ENCODE measurements around the gene USP7. TPM values are rescaled to one million over a fixed set of nuclear protein-coding genes. Genes with fewer than 3 reads are reported as not detected.
A peak's percentile ranks its signal among the peaks of the same experiment; 100 is the strongest.

The USP7 gene
- total and polyA plus RNA-seq, 2 experiments from 2014 or later = 13.3 to 30.6 TPM

- peak overlapping the region; percentile 43; the same call in 1 of the 2 replicates for H3K9ac ChIP-seq
- no peaks in the 10 kb centered on the region for H3K9me3 ChIP-seq (ENCODE audit: low read depth)
- H3K9me2 ChIP-seq (ENCODE audit: insufficient read depth) = no peaks in the 10 kb centered on the region
- peak overlapping the region; percentile 73 for H2AFZ ChIP-seq
- TF ChIP-seq EZH2phosphoT487 (IDR thresholded peaks at IDR 0.05; ENCODE audit: insufficient read depth, low read depth) (no peak), EZH2 (IDR thresholded peaks at IDR 0.05; ENCODE audit: insufficient read depth, poor library complexity, severe bottlenecking) (no peak)
- no peaks in the 10 kb centered on the region for H4K20me1 ChIP-seq (ENCODE audit: insufficient read depth)
- H3K79me2 ChIP-seq (ENCODE audit: insufficient read depth) = no peaks in the 10 kb centered on the region
- H3K27ac ChIP-seq = no peak overlapping the region
- no peaks in the 10 kb centered on the region for H3K36me3 ChIP-seq (ENCODE audit: low read depth)
- DNase-seq = peak; percentile 85
- WGBS, 2 experiments (ENCODE audit: low coverage in 1 of 2, low lambda C conversion rate in 2 of 2, missing lambda C conversion rate in 2 of 2) = 8% methylated on average over 26 of the region's 26 CpGs
- H3K4me3 ChIP-seq = peak overlapping the region; percentile 63
- H3K4me2 ChIP-seq (ENCODE audit: unreplicated experiment) = peak overlapping the region; percentile 86
- H3F3A ChIP-seq (ENCODE audit: insufficient read depth) = no peaks in the 10 kb centered on the region
- H3K4me1 ChIP-seq (ENCODE audit: insufficient read depth) = no peaks in the 10 kb centered on the region
- in situ Hi-C loops (cut with MboI) = loop anchor here (10.0 kb wide), 1 partner anchor 114 kb away; no protein-coding TSS in a partner anchor
- H3K27me3 ChIP-seq (replicated peaks; ENCODE audit: insufficient read depth) = no peaks in the 10 kb centered on the region; the same call in 1 of the 2 replicates
Observed at GRCh38 chr16:9008601-9009260, 45.0 kb upstream of the USP7 start.

- no peaks in the 10 kb centered on the region for H3F3A ChIP-seq (ENCODE audit: insufficient read depth)
- in situ Hi-C loops (cut with MboI) = loop anchor here (10.0 kb wide), 1 partner anchor 112 kb away; no protein-coding TSS in a partner anchor
- H2AFZ ChIP-seq = no peak overlapping the region
- TF ChIP-seq EZH2phosphoT487 (IDR thresholded peaks at IDR 0.05; ENCODE audit: insufficient read depth, low read depth) (no peak), EZH2 (IDR thresholded peaks at IDR 0.05; ENCODE audit: insufficient read depth, poor library complexity, severe bottlenecking) (no peak)
- H3K9me3 ChIP-seq (ENCODE audit: low read depth) = no peaks in the 10 kb centered on the region
- no peak overlapping the region for H3K4me2 ChIP-seq (ENCODE audit: unreplicated experiment)
- no peaks in the 10 kb centered on the region for H3K4me1 ChIP-seq (ENCODE audit: insufficient read depth)
- DNase-seq = peak; percentile 52
- WGBS, 2 experiments (ENCODE audit: low coverage in 1 of 2, low lambda C conversion rate in 2 of 2, missing lambda C conversion rate in 2 of 2) = 78 to 83% methylated on average over 17 of the region's 17 CpGs
- H4K20me1 ChIP-seq (ENCODE audit: insufficient read depth) = no peaks in the 10 kb centered on the region
- no peak overlapping the region for H3K9ac ChIP-seq
- no peak overlapping the region for H3K4me3 ChIP-seq
- H3K27ac ChIP-seq = no peak overlapping the region
- no peaks in the 10 kb centered on the region for H3K27me3 ChIP-seq (replicated peaks; ENCODE audit: insufficient read depth)
- H3K79me2 ChIP-seq (ENCODE audit: insufficient read depth) = no peaks in the 10 kb centered on the region
- no peaks in the 10 kb centered on the region for H3K36me3 ChIP-seq (ENCODE audit: low read depth)
- no peaks in the 10 kb centered on the region for H3K9me2 ChIP-seq (ENCODE audit: insufficient read depth)
Observed at GRCh38 chr16:9007177-9007794, 43.6 kb upstream of the USP7 start.

- no peak overlapping the region for H3K4me2 ChIP-seq (ENCODE audit: unreplicated experiment)
- no peaks in the 10 kb centered on the region for H4K20me1 ChIP-seq (ENCODE audit: insufficient read depth)
- no peak overlapping the region for H3K9ac ChIP-seq
- H3K9me2 ChIP-seq (ENCODE audit: insufficient read depth) = no peaks in the 10 kb centered on the region
- H3K4me3 ChIP-seq = no peak overlapping the region
- no peaks in the 10 kb centered on the region for H3K9me3 ChIP-seq (ENCODE audit: low read depth)
- H3K36me3 ChIP-seq (ENCODE audit: low read depth) = no peaks in the 10 kb centered on the region
- in situ Hi-C loops (cut with MboI) = loop anchor here (10.0 kb wide), 1 partner anchor 109 kb away; no protein-coding TSS in a partner anchor
- no peaks in the 10 kb centered on the region for H3K4me1 ChIP-seq (ENCODE audit: insufficient read depth)
- H3F3A ChIP-seq (ENCODE audit: insufficient read depth) = no peaks in the 10 kb centered on the region
- H3K79me2 ChIP-seq (ENCODE audit: insufficient read depth) = no peaks in the 10 kb centered on the region
- H3K27ac ChIP-seq = no peak overlapping the region
- H2AFZ ChIP-seq = no peak overlapping the region
- 65 to 71% methylated on average over 4 of the region's 4 CpGs for WGBS, 2 experiments (ENCODE audit: low coverage in 1 of 2, low lambda C conversion rate in 2 of 2, missing lambda C conversion rate in 2 of 2)
- no peak for TF ChIP-seq EZH2phosphoT487 (IDR thresholded peaks at IDR 0.05; ENCODE audit: insufficient read depth, low read depth)
- no peak for TF ChIP-seq EZH2 (IDR thresholded peaks at IDR 0.05; ENCODE audit: insufficient read depth, poor library complexity, severe bottlenecking)
- H3K27me3 ChIP-seq (replicated peaks; ENCODE audit: insufficient read depth) = no peaks in the 10 kb centered on the region
- DNase-seq = no peak
Observed at GRCh38 chr16:9004183-9004582, 40.5 kb upstream of the USP7 start.

GRCh38 chr16:9003763-9004162 lies 40.1 kb upstream of the USP7 start:
- H3K9me3 ChIP-seq (ENCODE audit: low read depth) = no peaks in the 10 kb centered on the region
- no peaks in the 10 kb centered on the region for H3K9me2 ChIP-seq (ENCODE audit: insufficient read depth)
- DNase-seq = no peak
- TF ChIP-seq EZH2phosphoT487 (IDR thresholded peaks at IDR 0.05; ENCODE audit: insufficient read depth, low read depth) = no peak
- no peak for TF ChIP-seq EZH2 (IDR thresholded peaks at IDR 0.05; ENCODE audit: insufficient read depth, poor library complexity, severe bottlenecking)
- WGBS, 2 experiments (ENCODE audit: low coverage in 1 of 2, low lambda C conversion rate in 2 of 2, missing lambda C conversion rate in 2 of 2) = 69 to 84% methylated on average over 3 of the region's 3 CpGs
- no peak overlapping the region for H3K27ac ChIP-seq
- H2AFZ ChIP-seq = no peak overlapping the region
- H3K9ac ChIP-seq = no peak overlapping the region
- in situ Hi-C loops (cut with MboI) = loop anchor here (10.0 kb wide), 1 partner anchor 109 kb away; no protein-coding TSS in a partner anchor
- H4K20me1 ChIP-seq (ENCODE audit: insufficient read depth) = no peaks in the 10 kb centered on the region
- H3K4me2 ChIP-seq (ENCODE audit: unreplicated experiment) = no peak overlapping the region
- H3K4me1 ChIP-seq (ENCODE audit: insufficient read depth) = no peaks in the 10 kb centered on the region
- H3F3A ChIP-seq (ENCODE audit: insufficient read depth) = no peaks in the 10 kb centered on the region
- H3K79me2 ChIP-seq (ENCODE audit: insufficient read depth) = no peaks in the 10 kb centered on the region
- H3K36me3 ChIP-seq (ENCODE audit: low read depth) = no peaks in the 10 kb centered on the region
- no peaks in the 10 kb centered on the region for H3K27me3 ChIP-seq (replicated peaks; ENCODE audit: insufficient read depth)
- H3K4me3 ChIP-seq = no peak overlapping the region

Measured in GM23248 (cell line).